CD4-positive, CD25-positive, alpha-beta regulatory T cell (primary cell): Measurements from ENCODE around the gene RIPK3. TPM values are rescaled to one million over a fixed set of nuclear protein-coding genes. Genes with fewer than 3 reads are reported as not detected.

Experiments
- ATAC-seq, 2 donors: fragments of 150-1000 bp; cut with Tn5 transposase; one replicate each; pipeline ENCODE4 v1.10.0; 2021; ENCODE audit warnings: low read depth in 2 of 2, moderate number of reproducible peaks in 2 of 2, moderate library complexity in 1 of 2
- DNase-seq, 3 donors: peaks; one replicate each; pipeline versions ENCODE4 v3.0.0 to v3.0.0-alpha.2; 2012 to 2022; ENCODE audit warnings: mixed read lengths in 1 of 3
- H3K27ac ChIP-seq: one replicate; pipeline ENCODE4 v1.7.0; 2013; ENCODE audit warnings: mild to moderate bottlenecking, low read length; ENCODE audit not compliant: insufficient read depth, poor library complexity, severe bottlenecking
- H3K27me3 ChIP-seq: one replicate; pipeline ENCODE4 v1.7.0; 2013; ENCODE audit warnings: low read length; ENCODE audit not compliant: control insufficient read depth, insufficient read depth
- H3K36me3 ChIP-seq: one replicate; pipeline ENCODE4 v1.7.0; 2013; ENCODE audit warnings: mild to moderate bottlenecking, low read length, moderate library complexity; ENCODE audit not compliant: control insufficient read depth, insufficient read depth
- H3K4me1 ChIP-seq: 2 replicates; pipeline ENCODE4 v1.7.0; 2013; ENCODE audit warnings: mild to moderate bottlenecking, low read length; ENCODE audit not compliant: insufficient read depth, control insufficient read depth, poor library complexity, severe bottlenecking
- H3K4me3 ChIP-seq: one replicate; pipeline ENCODE4 v1.7.0; 2013; ENCODE audit warnings: low read depth, mild to moderate bottlenecking, low read length, moderate library complexity
- H3K9me3 ChIP-seq, 2 experiments: 1 replicate in 1 of 2; 2 replicates in 1 of 2; pipeline ENCODE4 v1.7.0; 2013; ENCODE audit warnings: low read length in 2 of 2, mild to moderate bottlenecking in 1 of 2, moderate library complexity in 1 of 2; ENCODE audit not compliant: control insufficient read depth in 2 of 2
- H3K27ac Mint-ChIP-seq, 3 donors: one replicate each; pipeline ENCODE4 v1.8.0; 2020 to 2022; ENCODE audit warnings: mild to moderate bottlenecking in 3 of 3, mixed read lengths in 3 of 3, moderate library complexity in 2 of 3
- H3K27me3 Mint-ChIP-seq: one replicate; pipeline ENCODE4 v1.8.0; 2022; ENCODE audit warnings: mild to moderate bottlenecking, mixed read lengths
- H3K36me3 Mint-ChIP-seq: one replicate; pipeline ENCODE4 v1.8.0; 2020; ENCODE audit warnings: mixed read lengths
- H3K4me1 Mint-ChIP-seq, 4 donors: one replicate each; pipeline ENCODE4 v1.8.0; 2020 to 2022; ENCODE audit warnings: mixed read lengths in 4 of 4, mild to moderate bottlenecking in 1 of 4
- H3K4me3 Mint-ChIP-seq, 4 donors: one replicate each; pipeline ENCODE4 v1.8.0; 2020 to 2022; ENCODE audit warnings: mild to moderate bottlenecking in 4 of 4, mixed read lengths in 4 of 4, moderate library complexity in 3 of 4
- H3K9me3 Mint-ChIP-seq, 7 donors: one replicate each; pipeline ENCODE4 v1.8.0; 2020 to 2022; ENCODE audit warnings: mixed read lengths in 7 of 7, mild to moderate bottlenecking in 3 of 7, moderate library complexity in 2 of 7
- polyA plus RNA-seq, 4 donors: library from polyadenylated mRNA; unstranded; fragments of 300-500 nt; fragmentation: Illumina TruSeq; gene quantifications; one replicate each; pipeline ENCODE4 v1.2.3, GENCODE V29; 2021
- total RNA-seq: library from RNA; stranded (reverse); gene quantifications from one replicate; pipeline ENCODE4 v1.2.3, GENCODE V29; 2022

The RIPK3 gene
- total and polyA plus RNA-seq, 5 donors from 2014 or later: 14.9 to 41.2 (median 19.7) TPM

GRCh38 chr14:24337824-24338175 lies 2.0 kb downstream of the RIPK3 start:
- Histone ChIP-seq H3K4me3 (no peak overlapping the region), H3K36me3 (peaks cover 18% of the 10 kb centered on the region), H3K27me3 (peaks cover 4% of the 10 kb centered on the region), H3K9me3 (no peaks in the 10 kb centered on the region), H3K27ac (no peak overlapping the region), H3K4me1 (peaks cover 42% of the 10 kb centered on the region)
- Mint-ChIP-seq H3K36me3 (peaks cover 25% of the 10 kb centered on the region), H3K9me3 (peaks cover 0 to 2% (median 0%) of the 10 kb centered on the region in 7 donors), H3K4me1 (peaks cover 0 to 56% (median 27%) of the 10 kb centered on the region in 4 donors), H3K4me3 (peak overlapping the region; percentile 86 to 98 (median 97)), H3K27me3 (peaks cover 54% of the 10 kb centered on the region), H3K27ac (no peak overlapping the region)
- DNase-seq: no peak
- no peak for ATAC-seq

GRCh38 chr14:24337144-24337823 lies 2.5 kb downstream of the RIPK3 start:
- H3K4me3 Mint-ChIP-seq: peak overlapping the region; percentile 86 to 98 (median 97)

GRCh38 chr14:24335461-24336171 lies 4.2 kb downstream of the RIPK3 start:
- H3K27ac ChIP-seq: no peak overlapping the region
- Mint-ChIP-seq H3K9me3 (peaks cover 0 to 2% (median 0%) of the 10 kb centered on the region in 7 donors), H3K4me3 (peak overlapping the region; percentile 44 to 86 (median 64)), H3K36me3 (peaks cover 25% of the 10 kb centered on the region), H3K4me1 (peaks cover 6 to 74% (median 35%) of the 10 kb centered on the region in 4 donors), H3K27me3 (peaks cover 51% of the 10 kb centered on the region), H3K27ac (no peak overlapping the region)
- H3K4me3 ChIP-seq: no peak overlapping the region
- H3K4me1 ChIP-seq: peaks cover 56% of the 10 kb centered on the region
- no peak for DNase-seq
- H3K9me3 ChIP-seq: no peaks in the 10 kb centered on the region
- ATAC-seq: no peak
- peaks cover 18% of the 10 kb centered on the region for H3K36me3 ChIP-seq
- H3K27me3 ChIP-seq: peaks cover 4% of the 10 kb centered on the region

More at GRCh38 chr14:24337144-24337823, 2.5 kb downstream of the RIPK3 start:
- Mint-ChIP-seq H3K9me3 (peaks cover 0 to 2% (median 0%) of the 10 kb centered on the region in 7 donors), H3K27ac (peak overlapping the region in 1 of 3 donors; percentile 63), H3K36me3 (peaks cover 25% of the 10 kb centered on the region), H3K4me1 (peaks cover 2 to 60% (median 29%) of the 10 kb centered on the region in 4 donors), H3K27me3 (peaks cover 53% of the 10 kb centered on the region)
- no peak overlapping the region for H3K27ac ChIP-seq
- no peaks in the 10 kb centered on the region for H3K9me3 ChIP-seq
- no peak for DNase-seq
- H3K4me3 ChIP-seq: no peak overlapping the region
- H3K4me1 ChIP-seq: peaks cover 48% of the 10 kb centered on the region
- peaks cover 4% of the 10 kb centered on the region for H3K27me3 ChIP-seq
- no peak for ATAC-seq
- peaks cover 18% of the 10 kb centered on the region for H3K36me3 ChIP-seq

DNA sequence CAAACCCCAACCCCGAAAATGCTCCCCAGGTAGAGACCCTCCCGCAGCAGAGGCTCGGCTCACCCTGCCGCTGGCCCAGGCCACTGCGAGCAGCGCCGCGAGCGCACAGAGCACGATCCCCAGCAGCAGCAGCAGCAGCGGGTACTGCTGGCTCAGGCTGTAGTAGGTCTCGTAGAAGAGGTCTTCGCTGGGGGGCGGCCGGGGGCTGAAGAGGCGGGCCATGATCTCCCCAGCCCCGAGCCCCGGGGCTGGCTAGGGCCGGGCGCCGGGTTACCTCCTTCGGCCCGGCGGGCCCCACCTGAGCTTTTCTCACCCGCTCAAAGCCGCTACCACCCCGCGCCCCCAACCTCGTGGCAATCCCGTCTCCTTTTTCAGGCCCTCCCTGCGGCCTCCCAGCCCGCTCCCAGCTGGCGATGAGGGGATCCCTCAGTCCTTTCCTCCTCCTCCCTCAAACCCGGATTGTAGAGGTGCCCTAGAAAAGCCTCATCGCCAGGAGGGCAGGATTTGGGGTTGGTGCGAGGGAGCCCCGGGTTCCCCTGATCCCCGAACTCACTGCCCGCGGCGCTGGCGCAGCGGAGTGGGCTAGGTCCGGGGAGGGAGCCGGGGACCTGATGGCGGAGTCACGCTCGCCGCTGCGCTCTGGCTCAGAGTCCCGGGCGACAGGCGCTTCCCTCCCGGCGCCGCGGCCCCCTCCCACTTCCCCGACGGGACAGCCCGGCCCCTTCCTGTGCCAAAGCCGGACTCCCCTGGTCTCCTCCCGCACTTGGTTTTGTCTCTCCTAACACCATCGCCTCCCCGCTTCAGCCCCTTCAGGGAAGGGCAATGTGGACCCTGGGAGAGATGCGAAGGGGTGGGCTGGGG lies 5.1 kb downstream of the RIPK3 start, which contains the start of gene ADCY4:
ADCY4 (minus strand) TSS at position 641 of the 861 bp plus-strand sequence; CDS start at position 222, 419 bp downstream.
- no peak within 1 kb of the TSS for H3K27ac ChIP-seq
- Mint-ChIP-seq H3K9me3 (peaks cover 0 to 2% (median 0%) of the 10 kb centered on the region in 7 donors), H3K27me3 (peaks cover 45% of the 10 kb centered on the region), H3K4me1 (peaks cover 6 to 70% (median 31%) of the 10 kb centered on the region in 4 donors), H3K27ac (peak within 1 kb of the TSS in 1 of 3 donors; percentile 14), H3K36me3 (peaks cover 25% of the 10 kb centered on the region), H3K4me3 (peak within 1 kb of the TSS; percentile 48 to 90 (median 82))
- H3K36me3 ChIP-seq: peaks cover 18% of the 10 kb centered on the region
- H3K27me3 ChIP-seq: peaks cover 4% of the 10 kb centered on the region
- peak within 1 kb of the TSS; percentile 44 for H3K4me3 ChIP-seq
- H3K9me3 ChIP-seq: no peaks in the 10 kb centered on the region
- ATAC-seq: peak in 1 of 2 donors; percentile 15
- peak in 1 of 3 donors; percentile 26 for DNase-seq
- peaks cover 51% of the 10 kb centered on the region for H3K4me1 ChIP-seq

DNA sequence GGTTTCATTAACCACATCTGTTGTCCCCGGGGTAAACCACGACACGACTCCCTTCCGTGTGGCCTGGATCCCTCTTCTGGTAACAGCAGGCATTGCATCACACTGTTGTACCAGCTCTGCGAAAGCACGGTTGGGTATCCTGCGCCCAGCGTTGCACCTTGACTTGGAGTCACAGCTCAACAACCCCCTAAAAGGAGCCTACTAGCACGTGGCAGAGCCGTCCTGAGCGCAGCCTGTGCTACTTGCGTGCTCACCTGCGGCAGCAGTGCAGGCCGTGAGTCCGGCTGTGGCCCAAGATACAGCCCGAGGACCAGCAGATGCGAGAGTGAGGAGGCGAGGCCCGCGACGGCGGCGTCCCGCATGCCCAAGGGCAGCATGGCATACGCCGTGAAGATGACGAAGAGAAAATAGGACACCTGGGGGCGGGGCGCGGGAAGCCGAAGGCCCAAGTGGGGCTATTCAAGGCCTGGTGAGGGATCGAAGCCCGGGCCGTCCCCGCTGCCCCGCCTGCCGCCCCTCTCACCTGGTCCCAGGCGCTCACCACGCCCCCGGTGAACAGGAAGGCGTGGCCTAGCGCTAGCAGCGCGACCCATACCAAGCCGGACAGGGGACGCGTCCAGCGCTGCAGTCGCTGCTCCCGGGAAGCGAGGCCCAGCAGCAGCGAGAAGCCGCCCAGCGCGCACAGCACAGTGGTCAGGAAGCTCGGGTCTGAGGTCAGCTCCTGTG lies 7.4 kb downstream of the RIPK3 start:
- Histone ChIP-seq H3K4me3 (peak overlapping the region; percentile 43), H3K36me3 (peaks cover 9% of the 10 kb centered on the region), H3K27me3 (peaks cover 4% of the 10 kb centered on the region), H3K9me3 (no peaks in the 10 kb centered on the region), H3K27ac (no peak overlapping the region), H3K4me1 (peaks cover 39% of the 10 kb centered on the region)
- Mint-ChIP-seq H3K4me1 (peaks cover 6 to 61% (median 23%) of the 10 kb centered on the region in 4 donors), H3K36me3 (peaks cover 13% of the 10 kb centered on the region), H3K4me3 (peak overlapping the region; percentile 79 to 90 (median 88)), H3K27ac (peak overlapping the region; percentile 57 to 84 (median 82)), H3K9me3 (no peaks in the 10 kb centered on the region), H3K27me3 (peaks cover 45% of the 10 kb centered on the region)
- ATAC-seq: peak; percentile 92
- DNase-seq: peak; percentile 76 to 94 (median 89)

DNA sequence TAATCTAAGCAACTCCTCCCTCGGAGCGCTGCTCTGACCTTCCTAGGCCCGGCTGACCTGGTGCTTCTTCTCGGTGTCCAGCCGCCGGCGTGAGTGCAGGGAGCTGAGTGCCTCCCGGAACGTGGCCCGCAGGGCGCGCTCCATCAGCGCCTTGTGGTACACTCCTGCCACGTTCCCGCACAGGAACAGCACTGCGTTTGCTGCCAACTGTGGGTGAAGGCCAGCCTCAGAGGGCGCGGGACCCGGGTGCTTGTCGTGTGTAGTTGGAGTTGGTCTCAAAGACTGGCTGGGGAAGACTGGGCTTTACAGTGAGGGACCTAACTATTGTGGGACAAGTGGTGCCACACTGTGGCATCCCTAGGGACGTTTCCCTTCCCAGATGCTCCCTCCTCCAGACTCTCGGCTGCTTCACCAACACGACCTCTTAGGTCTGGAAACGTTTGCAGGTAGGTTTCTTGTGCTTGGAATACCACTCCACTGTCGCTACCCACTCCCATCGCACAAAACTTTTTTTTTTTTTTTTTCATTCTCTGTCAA lies 8.0 kb downstream of the RIPK3 start:
- H3K4me1 ChIP-seq: peaks cover 39% of the 10 kb centered on the region
- Mint-ChIP-seq H3K27ac (peak overlapping the region; percentile 57 to 84 (median 82)), H3K9me3 (no peaks in the 10 kb centered on the region), H3K4me1 (peaks cover 6 to 62% (median 24%) of the 10 kb centered on the region in 4 donors), H3K36me3 (peaks cover 7% of the 10 kb centered on the region), H3K4me3 (peak overlapping the region; percentile 71 to 90 (median 83)), H3K27me3 (peaks cover 46% of the 10 kb centered on the region)
- H3K36me3 ChIP-seq: peaks cover 3% of the 10 kb centered on the region
- peaks cover 4% of the 10 kb centered on the region for H3K27me3 ChIP-seq
- ATAC-seq (no peak), DNase-seq (no peak)
- no peaks in the 10 kb centered on the region for H3K9me3 ChIP-seq
- H3K27ac ChIP-seq: no peak overlapping the region
- H3K4me3 ChIP-seq: peak overlapping the region; percentile 43
